SU-DHL-6 (cell line): ENCODE results near the gene TOMM22.

ENCODE experiments used
- H2AFZ ChIP-seq: fragments of 200-600 bp; sonication (generic); 2 replicates; pipeline ENCODE4 v1.6.1; 2014; ENCODE audit warnings: low read depth, mild to moderate bottlenecking, moderate library complexity, mixed read lengths, antibody characterized with exemption, low read length; ENCODE audit not compliant: severe bottlenecking
- H3F3A ChIP-seq: fragments of 200-600 bp; shearing (Covaris generic); 2 replicates; pipeline ENCODE4 v1.6.0; 2016; ENCODE audit warnings: antibody characterized with exemption, mild to moderate bottlenecking; ENCODE audit not compliant: insufficient read depth
- H3K27ac ChIP-seq: fragments of 200-600 bp; sonication (generic); 2 replicates; pipeline ENCODE4 v1.5.1; 2016; ENCODE audit warnings: low read depth, mild to moderate bottlenecking, low read length, moderate library complexity, mixed read lengths
- H3K27me3 ChIP-seq: fragments of 200-600 bp; sonication (generic), shearing (Covaris generic); 2 replicates; pipeline ENCODE4 v1.6.0; 2014; ENCODE audit warnings: mild to moderate bottlenecking, low read length
- H3K36me3 ChIP-seq: fragments of 200-600 bp; sonication (generic); 2 replicates; pipeline ENCODE4 v1.6.1; 2014; ENCODE audit warnings: mild to moderate bottlenecking, low read length, mixed read lengths
- H3K4me2 ChIP-seq: fragments of 300-600, 200-600 bp; shearing (Covaris generic), sonication (generic); 2 replicates; pipeline ENCODE4 v1.6.0; 2014; ENCODE audit warnings: low read length, low read depth, mild to moderate bottlenecking; ENCODE audit not compliant: poor library complexity, severe bottlenecking
- H3K4me3 ChIP-seq: fragments of 200-600 bp; sonication (generic); 2 replicates; pipeline ENCODE4 v1.5.1; 2014; ENCODE audit warnings: antibody characterized with exemption, low read length, mild to moderate bottlenecking, mixed read lengths; ENCODE audit not compliant: insufficient read depth, poor library complexity, severe bottlenecking
- H3K79me2 ChIP-seq: fragments of 200-600 bp; sonication (generic); 2 replicates; pipeline ENCODE4 v1.6.1; 2014; ENCODE audit warnings: mild to moderate bottlenecking, low read length, moderate library complexity; ENCODE audit not compliant: insufficient read depth
- H3K9ac ChIP-seq: fragments of 200-600 bp; sonication (generic); 2 replicates; pipeline ENCODE4 v1.7.0; 2014; ENCODE audit warnings: mild to moderate bottlenecking, low read length
- H3K9me2 ChIP-seq: fragments of 200-600 bp; sonication (generic); replicated peaks from 2 replicates; pipeline ENCODE4 v1.6.1; 2014; ENCODE audit warnings: low read length; ENCODE audit not compliant: insufficient read depth
- H3K9me3 ChIP-seq: fragments of 200-600 bp; sonication (generic); 2 replicates; pipeline ENCODE4 v1.6.1; 2014; ENCODE audit warnings: low read length, mixed read lengths; ENCODE audit not compliant: insufficient read depth
- H4K20me1 ChIP-seq: fragments of 200-600 bp; sonication (generic); 2 replicates; pipeline ENCODE4 v1.6.1; 2014; ENCODE audit warnings: low read depth, mild to moderate bottlenecking, antibody characterized with exemption, low read length, moderate library complexity, mixed read lengths
- EZH2phosphoT487 ChIP-seq: fragments of 200-600 bp; sonication (generic), shearing (Covaris generic); conservative IDR thresholded peaks from 2 replicates; pipeline ENCODE4 v1.6.1; 2018; ENCODE audit warnings: mild to moderate bottlenecking, antibody characterized with exemption, low read length, moderate library complexity, mixed read lengths
- TF ChIP-seq, protein P1 (sequence below): fragments of 200-600 bp; sonication (generic); IDR thresholded peaks from one replicate; pipeline ENCODE4 v1.5.1; 2017; ENCODE audit warnings: antibody characterized with exemption, mild to moderate bottlenecking, low read length, moderate library complexity; ENCODE audit not compliant: insufficient read depth, poor library complexity, severe bottlenecking

TOMM22 gene

DNA sequence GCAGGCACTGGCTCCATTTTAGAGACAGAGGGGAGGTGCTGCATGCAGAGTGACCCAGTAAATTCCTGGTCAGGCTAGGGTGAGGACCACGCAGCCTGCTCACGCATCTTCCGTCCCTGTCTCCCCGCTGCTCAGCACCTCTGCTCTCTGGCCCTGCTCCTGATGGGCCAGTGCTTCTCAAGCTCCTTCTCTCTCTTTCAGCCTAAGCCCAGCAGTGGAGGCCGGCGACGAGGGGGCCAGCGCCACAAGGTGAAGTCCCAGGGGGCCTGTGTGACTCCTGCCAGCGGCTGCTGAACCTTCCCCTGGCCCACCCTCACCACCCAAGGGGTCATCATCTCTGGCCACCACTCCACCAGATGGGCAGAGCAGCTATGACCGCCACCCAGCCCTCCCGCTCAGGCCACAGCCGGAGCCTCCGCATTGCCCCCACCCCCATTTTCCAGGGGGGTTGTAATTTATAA is 48.7 kb downstream of the TOMM22 start:
- Histone ChIP-seq H3K4me3 (no peak overlapping the region), H3K79me2 (no peaks in the 10 kb centered on the region), H3K9ac (no peak overlapping the region), H3K36me3 (no peaks in the 10 kb centered on the region), H3F3A (peaks cover 9% of the 10 kb centered on the region; the same call in 1 of the 2 replicates), H3K9me3 (no peaks in the 10 kb centered on the region), H3K9me2 (no peaks in the 10 kb centered on the region), H2AFZ (no peak overlapping the region), H3K27ac (no peak overlapping the region), H3K27me3 (no peaks in the 10 kb centered on the region), H4K20me1 (no peaks in the 10 kb centered on the region), H3K4me2 (no peak overlapping the region)
- no peak for TF ChIP-seq EZH2phosphoT487
- TF ChIP-seq, protein P1, sequence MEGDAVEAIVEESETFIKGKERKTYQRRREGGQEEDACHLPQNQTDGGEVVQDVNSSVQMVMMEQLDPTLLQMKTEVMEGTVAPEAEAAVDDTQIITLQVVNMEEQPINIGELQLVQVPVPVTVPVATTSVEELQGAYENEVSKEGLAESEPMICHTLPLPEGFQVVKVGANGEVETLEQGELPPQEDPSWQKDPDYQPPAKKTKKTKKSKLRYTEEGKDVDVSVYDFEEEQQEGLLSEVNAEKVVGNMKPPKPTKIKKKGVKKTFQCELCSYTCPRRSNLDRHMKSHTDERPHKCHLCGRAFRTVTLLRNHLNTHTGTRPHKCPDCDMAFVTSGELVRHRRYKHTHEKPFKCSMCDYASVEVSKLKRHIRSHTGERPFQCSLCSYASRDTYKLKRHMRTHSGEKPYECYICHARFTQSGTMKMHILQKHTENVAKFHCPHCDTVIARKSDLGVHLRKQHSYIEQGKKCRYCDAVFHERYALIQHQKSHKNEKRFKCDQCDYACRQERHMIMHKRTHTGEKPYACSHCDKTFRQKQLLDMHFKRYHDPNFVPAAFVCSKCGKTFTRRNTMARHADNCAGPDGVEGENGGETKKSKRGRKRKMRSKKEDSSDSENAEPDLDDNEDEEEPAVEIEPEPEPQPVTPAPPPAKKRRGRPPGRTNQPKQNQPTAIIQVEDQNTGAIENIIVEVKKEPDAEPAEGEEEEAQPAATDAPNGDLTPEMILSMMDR: no peak

DNA sequence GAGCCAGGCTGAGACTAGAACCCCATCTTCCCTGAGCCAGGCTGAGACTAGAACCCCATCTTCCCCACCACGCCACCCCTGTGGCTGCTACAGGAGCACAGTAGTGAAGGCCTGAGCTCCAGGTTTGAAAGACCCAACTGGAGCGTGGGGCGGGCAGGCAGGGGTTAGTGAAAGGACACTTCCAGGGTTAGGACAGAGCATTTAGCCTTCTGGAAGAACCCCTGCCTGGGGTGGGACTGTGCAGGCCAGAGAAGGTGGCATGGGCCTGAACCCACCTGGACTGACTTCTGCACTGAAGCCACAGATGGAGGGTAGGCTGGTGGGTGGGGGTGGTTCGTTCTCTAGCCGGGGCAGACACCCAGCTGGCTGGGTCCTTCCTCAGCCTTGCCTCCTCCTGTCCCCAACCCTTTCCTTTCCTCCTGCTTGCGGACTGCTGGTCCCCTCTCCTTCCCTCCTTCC is 50.0 kb downstream of the TOMM22 start:
- H4K20me1 ChIP-seq: no peaks in the 10 kb centered on the region
- no peaks in the 10 kb centered on the region for H3K9me2 ChIP-seq
- no peaks in the 10 kb centered on the region for H3K27me3 ChIP-seq
- H3K9me3 ChIP-seq: no peaks in the 10 kb centered on the region
- H3K4me3 ChIP-seq: no peak overlapping the region
- H3K4me2 ChIP-seq: no peak overlapping the region
- no peaks in the 10 kb centered on the region for H3K79me2 ChIP-seq
- no peak for TF ChIP-seq EZH2phosphoT487
- TF ChIP-seq, protein P1: no peak
- no peak overlapping the region for H3K9ac ChIP-seq
- H3F3A ChIP-seq: peaks cover 9% of the 10 kb centered on the region; the same call in 1 of the 2 replicates
- H3K27ac ChIP-seq: no peak overlapping the region
- H3K36me3 ChIP-seq: no peaks in the 10 kb centered on the region; the same call in 1 of the 2 replicates
- no peak overlapping the region for H2AFZ ChIP-seq

DNA sequence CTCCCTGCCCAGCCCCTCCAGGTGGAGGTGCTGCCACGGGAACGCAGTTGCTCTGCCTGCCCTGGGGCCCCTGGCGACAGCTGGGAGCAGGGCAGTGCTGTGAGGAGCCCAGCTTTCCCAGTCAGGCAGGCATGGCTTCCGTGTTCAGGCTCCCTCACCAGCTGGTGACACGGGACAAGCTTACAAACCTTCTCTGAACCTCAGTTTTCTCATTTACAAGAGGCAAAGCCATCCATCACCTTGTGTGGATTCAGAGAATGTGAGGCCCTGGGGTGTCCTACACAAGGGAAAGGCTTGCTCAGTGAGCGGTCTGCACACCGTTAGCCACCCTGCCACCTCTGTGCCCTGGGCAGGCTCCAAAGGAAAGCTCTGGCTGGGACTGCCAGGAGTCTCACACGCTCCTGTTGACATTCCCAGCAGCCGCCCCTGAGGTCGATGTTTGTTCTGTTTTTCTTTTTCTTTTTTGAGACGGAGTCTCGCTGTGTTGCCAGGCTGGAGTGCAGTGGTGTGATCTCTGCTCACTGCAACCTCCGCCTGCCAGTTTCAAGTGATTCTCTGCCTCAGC is 50.6 kb downstream of the TOMM22 start:
- Histone ChIP-seq H3K36me3 (no peaks in the 10 kb centered on the region; the same call in 1 of the 2 replicates), H3K4me3 (no peak overlapping the region), H4K20me1 (no peaks in the 10 kb centered on the region), H3K9me3 (no peaks in the 10 kb centered on the region), H3K27ac (no peak overlapping the region), H3K4me2 (no peak overlapping the region), H2AFZ (no peak overlapping the region), H3K79me2 (no peaks in the 10 kb centered on the region), H3F3A (peaks cover 9% of the 10 kb centered on the region; the same call in 1 of the 2 replicates), H3K27me3 (no peaks in the 10 kb centered on the region), H3K9ac (no peak overlapping the region), H3K9me2 (no peaks in the 10 kb centered on the region)
- TF ChIP-seq EZH2phosphoT487: no peak
- TF ChIP-seq, protein P1: no peak
